CD8-positive, alpha-beta memory T cell (primary cell): ENCODE data around the gene TMEM169. TPM values are rescaled to one million over a fixed set of nuclear protein-coding genes. Genes with fewer than 3 reads are reported as not detected.
"Not testable (repeated sequence)": the region's sequence is repeated elsewhere in the genome, so short reads cannot be mapped to it uniquely, and the experiment has no call there.

ENCODE experiments used
- CTCF ChIA-PET: fragments of 350-600 bp; sonication (Branson Sonifier 250); formaldehyde crosslinking; loops from one replicate; lab custom pipeline; 2021; ENCODE audit warnings: antibody characterized with exemption; lab: Charles Lee
- POLR2A ChIA-PET: fragments of 350-600 bp; sonication (Branson Sonifier 250); formaldehyde crosslinking; loops from one replicate; lab custom pipeline; 2021; ENCODE audit warnings: antibody characterized with exemption; lab: Charles Lee
- DNase-seq, 5 donors: peaks; one replicate each; pipeline versions ENCODE4 v3.0.0 to v3.0.0-alpha.2; 2020 to 2022; ENCODE audit warnings: mixed read lengths in 1 of 5
- H3K27ac ChIP-seq: one replicate; pipeline ENCODE4 v1.7.0; 2013; ENCODE audit warnings: low read depth, mild to moderate bottlenecking, low read length, moderate library complexity
- H3K27me3 ChIP-seq: 2 replicates; pipeline ENCODE4 v1.7.0; 2013; ENCODE audit warnings: low read length, mild to moderate bottlenecking; ENCODE audit not compliant: insufficient read depth, poor library complexity, severe bottlenecking
- H3K36me3 ChIP-seq: 2 replicates; pipeline ENCODE4 v1.7.0; 2013; ENCODE audit warnings: mild to moderate bottlenecking, low read length, moderate library complexity; ENCODE audit not compliant: insufficient read depth
- H3K4me1 ChIP-seq: 2 replicates; pipeline ENCODE4 v1.7.0; 2013; ENCODE audit warnings: mild to moderate bottlenecking, low read length, moderate library complexity; ENCODE audit not compliant: insufficient read depth
- H3K4me3 ChIP-seq: 2 replicates; pipeline ENCODE4 v1.7.0; 2013; ENCODE audit warnings: mild to moderate bottlenecking, low read length
- H3K9me3 ChIP-seq: 2 replicates; pipeline ENCODE4 v1.7.0; 2013; ENCODE audit warnings: mild to moderate bottlenecking, low read length
- H3K27ac Mint-ChIP-seq, 8 donors: one replicate each; pipeline ENCODE4 v1.8.0; 2020 to 2021; ENCODE audit warnings: mixed read lengths in 8 of 8, mild to moderate bottlenecking in 6 of 8, inconsistent platforms in 3 of 8, moderate library complexity in 3 of 8
- H3K27me3 Mint-ChIP-seq, 2 donors: one replicate each; pipeline ENCODE4 v1.8.0; 2020 to 2021; ENCODE audit warnings: mixed read lengths in 2 of 2, mild to moderate bottlenecking in 1 of 2, moderate library complexity in 1 of 2
- H3K36me3 Mint-ChIP-seq, 3 donors: one replicate each; pipeline ENCODE4 v1.8.0; 2020 to 2021; ENCODE audit warnings: mixed read lengths in 3 of 3, inconsistent platforms in 1 of 3, mild to moderate bottlenecking in 1 of 3
- H3K4me1 Mint-ChIP-seq, 3 donors: one replicate each; pipeline ENCODE4 v1.8.0; 2020 to 2021; ENCODE audit warnings: mixed read lengths in 3 of 3, inconsistent platforms in 1 of 3, mild to moderate bottlenecking in 1 of 3
- H3K4me3 Mint-ChIP-seq, 7 donors: one replicate each; pipeline ENCODE4 v1.8.0; 2020 to 2021; ENCODE audit warnings: mixed read lengths in 7 of 7, mild to moderate bottlenecking in 6 of 7, moderate library complexity in 4 of 7, inconsistent platforms in 2 of 7
- H3K9me3 Mint-ChIP-seq, 5 donors: one replicate each; pipeline ENCODE4 v1.8.0; 2020 to 2022; ENCODE audit warnings: mixed read lengths in 5 of 5, mild to moderate bottlenecking in 3 of 5, moderate library complexity in 2 of 5, inconsistent platforms in 1 of 5
- polyA plus RNA-seq: library from polyadenylated mRNA; unstranded; fragments of 300-500 nt; fragmentation: Illumina TruSeq; gene quantifications from one replicate; pipeline ENCODE4 v1.2.3, GENCODE V29; 2021
- total RNA-seq, 2 experiments: library from RNA; stranded (reverse); gene quantifications; one replicate each; pipeline ENCODE4 v1.2.3, GENCODE V29; 2021

TMEM169 gene
- total and polyA plus RNA-seq, 3 experiments from 2014 or later, result 0.63 to 1.1 (median 0.73) TPM

DNA sequence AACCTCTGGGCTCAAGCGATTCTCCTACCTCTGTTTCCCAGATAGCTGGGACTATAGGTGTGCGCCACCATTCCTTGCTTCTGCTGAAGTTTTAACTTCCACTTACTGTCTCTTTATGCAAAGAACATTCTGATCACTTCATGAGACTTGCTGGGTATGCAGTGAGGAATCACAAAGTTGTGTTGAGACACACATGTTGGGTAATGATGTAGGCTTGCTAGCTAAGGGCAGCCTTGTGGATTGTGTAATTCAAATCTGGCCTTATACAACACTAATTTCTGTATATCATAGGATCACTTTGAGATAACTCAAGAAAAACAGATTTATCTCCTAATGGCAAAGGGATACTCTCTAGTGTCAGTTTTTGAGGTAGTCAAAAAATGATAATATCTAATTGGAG lies 51.7 kb downstream of the TMEM169 start:
- H3K27me3 Mint-ChIP-seq, result no peaks in the 10 kb centered on the region
- peaks cover 24 to 93% (median 53%) of the 10 kb centered on the region in 3 donors for H3K36me3 Mint-ChIP-seq
- DNase-seq, result no peak
- Histone ChIP-seq H3K27me3 (no peaks in the 10 kb centered on the region), H3K36me3 (peaks cover 79% of the 10 kb centered on the region), H3K4me1 (peaks cover 20% of the 10 kb centered on the region), H3K27ac (no peak overlapping the region), H3K4me3 (no peak overlapping the region), H3K9me3 (no peaks in the 10 kb centered on the region)
- peaks cover 34 to 66% (median 54%) of the 10 kb centered on the region in 3 donors for H3K4me1 Mint-ChIP-seq
- H3K4me3 Mint-ChIP-seq, result no peak overlapping the region
- CTCF ChIA-PET, result interaction anchor here (1.2 kb wide), 1 partner anchor 19 kb away, joined by 4 read pairs; no protein-coding TSS in a partner anchor
- peak overlapping the region in 5 of 8 donors; percentile 6 to 84 (median 31) for H3K27ac Mint-ChIP-seq
- POLR2A ChIA-PET, result no interaction called here
- H3K9me3 Mint-ChIP-seq, result no peaks in the 10 kb centered on the region

GRCh38 chr2:216134958-216135541 lies 53.3 kb downstream of the TMEM169 start:
- Mint-ChIP-seq H3K4me3 (peak overlapping the region in 1 of 7 donors; percentile 12), H3K9me3 (no peaks in the 10 kb centered on the region), H3K27me3 (no peaks in the 10 kb centered on the region), H3K36me3 (peaks cover 24 to 93% (median 53%) of the 10 kb centered on the region in 3 donors), H3K27ac (peak overlapping the region in 6 of 8 donors; percentile 8 to 86 (median 76)), H3K4me1 (peaks cover 26 to 66% (median 47%) of the 10 kb centered on the region in 3 donors)
- DNase-seq, result no peak
- peaks cover 13% of the 10 kb centered on the region for H3K4me1 ChIP-seq
- no peak overlapping the region for H3K4me3 ChIP-seq
- H3K27me3 ChIP-seq, result no peaks in the 10 kb centered on the region
- ChIA-PET CTCF (interaction anchor here (1.7 kb wide), 1 partner anchor 12 kb away, joined by 4 read pairs; no protein-coding TSS in a partner anchor), POLR2A (no interaction called here)
- H3K27ac ChIP-seq, result no peak overlapping the region
- H3K36me3 ChIP-seq, result peaks cover 83% of the 10 kb centered on the region
- no peaks in the 10 kb centered on the region for H3K9me3 ChIP-seq

DNA sequence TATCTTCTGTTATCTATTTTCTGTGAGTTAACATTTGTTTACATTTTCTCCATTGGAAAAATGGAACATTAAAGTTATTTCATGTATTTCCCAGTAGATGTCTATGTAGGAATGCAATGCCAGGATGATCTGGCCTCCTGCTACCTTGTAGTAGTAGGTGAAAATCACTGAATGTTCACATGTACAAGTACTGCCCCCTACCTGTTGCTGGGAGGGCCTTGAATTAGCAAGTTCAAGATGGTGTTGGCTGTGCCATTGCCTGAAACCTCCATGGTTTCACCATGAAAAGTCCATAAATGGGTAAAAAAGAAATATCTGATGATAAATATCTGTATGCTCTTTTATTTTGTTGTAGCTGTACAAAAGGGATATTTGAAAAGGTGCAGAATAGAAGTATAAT lies 58.2 kb downstream of the TMEM169 start:
- Mint-ChIP-seq H3K4me3 (no peak overlapping the region), H3K27me3 (no peaks in the 10 kb centered on the region), H3K4me1 (peaks cover 14 to 35% (median 25%) of the 10 kb centered on the region in 3 donors), H3K27ac (peak overlapping the region in 4 of 8 donors; percentile 5 to 50 (median 24)), H3K9me3 (no peaks in the 10 kb centered on the region), H3K36me3 (peaks cover 12 to 81% (median 30%) of the 10 kb centered on the region in 3 donors)
- Histone ChIP-seq H3K4me3 (no peak overlapping the region), H3K27me3 (no peaks in the 10 kb centered on the region), H3K27ac (no peak overlapping the region), H3K9me3 (no peaks in the 10 kb centered on the region), H3K36me3 (peaks cover 69% of the 10 kb centered on the region), H3K4me1 (no peaks in the 10 kb centered on the region)
- POLR2A ChIA-PET, result no interaction called here
- CTCF ChIA-PET, result interaction anchor here (0.8 to 3.1 kb wide), 4 partner anchors 30 to 108 kb away, joined by 3 to 14 read pairs (median 6); partner anchors contain the start of gene XRCC5
- DNase-seq, result peak in 1 of 5 donors; percentile 42

GRCh38 chr2:216141516-216141915 lies 59.8 kb downstream of the TMEM169 start:
- H3K4me3 ChIP-seq, H3K9me3 ChIP-seq, H3K27ac ChIP-seq, H3K27me3 ChIP-seq, DNase-seq, H3K9me3 Mint-ChIP-seq, H3K4me3 Mint-ChIP-seq, H3K27me3 Mint-ChIP-seq, H3K4me1 ChIP-seq, POLR2A ChIA-PET: not testable (repeated sequence)
- peaks cover 8 to 30% (median 17%) of the 10 kb centered on the region in 3 donors for H3K4me1 Mint-ChIP-seq
- H3K27ac Mint-ChIP-seq, result peak overlapping the region in 1 of 8 donors; percentile 50
- H3K36me3 ChIP-seq, result peaks cover 61% of the 10 kb centered on the region
- H3K36me3 Mint-ChIP-seq, result peaks cover 3 to 68% (median 19%) of the 10 kb centered on the region in 3 donors
- CTCF ChIA-PET, result interaction anchor here (1.0 to 3.1 kb wide), 3 partner anchors 33 to 108 kb away, joined by 3 to 14 read pairs (median 10); partner anchors contain the start of gene XRCC5

- peaks cover 0 to 69% (median 18%) of the 10 kb centered on the region in 3 donors for H3K36me3 Mint-ChIP-seq
- no peaks in the 10 kb centered on the region for H3K27me3 ChIP-seq
- H3K4me1 Mint-ChIP-seq, result peaks cover 16 to 33% (median 26%) of the 10 kb centered on the region in 3 donors
- no peaks in the 10 kb centered on the region for H3K4me1 ChIP-seq
- no peak overlapping the region for H3K27ac ChIP-seq
- no peaks in the 10 kb centered on the region for H3K9me3 ChIP-seq
- no peak overlapping the region for H3K4me3 ChIP-seq
- H3K27me3 Mint-ChIP-seq, result no peaks in the 10 kb centered on the region
- H3K4me3 Mint-ChIP-seq, result no peak overlapping the region
- ChIA-PET POLR2A (no interaction called here), CTCF (interaction anchor here (1.2 to 3.1 kb wide), 3 partner anchors 11 to 34 kb away, joined by 3 to 10 read pairs (median 5); partner anchors contain the start of gene XRCC5)
- H3K36me3 ChIP-seq, result peaks cover 61% of the 10 kb centered on the region
- H3K27ac Mint-ChIP-seq, result peak overlapping the region in 2 of 8 donors; percentile 21 to 69
- peak in 1 of 5 donors; percentile 26 for DNase-seq
- no peaks in the 10 kb centered on the region for H3K9me3 Mint-ChIP-seq
Observed at GRCh38 chr2:216142540-216142939, 60.8 kb downstream of the TMEM169 start.

DNA sequence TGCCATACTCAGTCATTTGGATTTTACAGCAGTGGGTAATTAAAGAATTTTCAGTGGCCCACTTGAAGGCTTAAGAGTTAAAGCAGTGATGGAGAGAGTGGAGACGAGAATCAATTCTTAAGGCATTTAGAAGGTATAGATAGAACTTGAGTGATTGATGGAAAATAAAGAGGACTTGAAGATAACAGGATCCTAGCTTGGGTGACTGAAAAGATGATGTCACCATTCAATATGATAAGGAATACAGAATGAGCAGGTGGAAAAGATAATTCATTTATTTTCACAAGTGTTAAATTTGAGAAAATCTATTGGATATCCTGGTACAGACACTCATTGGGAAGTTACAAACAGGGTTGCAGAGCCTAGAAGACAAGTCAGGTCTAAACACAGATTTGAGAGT lies 62.7 kb downstream of the TMEM169 start:
- CTCF ChIA-PET, result interaction anchor here (1.0 kb wide), 1 partner anchor 110 kb away, joined by 3 read pairs; no protein-coding TSS in a partner anchor
- Histone ChIP-seq H3K27ac (no peak overlapping the region), H3K9me3 (no peaks in the 10 kb centered on the region), H3K36me3 (peaks cover 62% of the 10 kb centered on the region), H3K27me3 (no peaks in the 10 kb centered on the region), H3K4me1 (no peaks in the 10 kb centered on the region), H3K4me3 (no peak overlapping the region)
- H3K4me1 Mint-ChIP-seq, result peaks cover 23 to 32% (median 32%) of the 10 kb centered on the region in 3 donors
- H3K4me3 Mint-ChIP-seq, result no peak overlapping the region
- no peaks in the 10 kb centered on the region for H3K27me3 Mint-ChIP-seq
- no peak overlapping the region for H3K27ac Mint-ChIP-seq
- no peaks in the 10 kb centered on the region for H3K9me3 Mint-ChIP-seq
- no peak for DNase-seq
- H3K36me3 Mint-ChIP-seq, result peaks cover 0 to 69% (median 12%) of the 10 kb centered on the region in 3 donors
- POLR2A ChIA-PET, result no interaction called here

DNA sequence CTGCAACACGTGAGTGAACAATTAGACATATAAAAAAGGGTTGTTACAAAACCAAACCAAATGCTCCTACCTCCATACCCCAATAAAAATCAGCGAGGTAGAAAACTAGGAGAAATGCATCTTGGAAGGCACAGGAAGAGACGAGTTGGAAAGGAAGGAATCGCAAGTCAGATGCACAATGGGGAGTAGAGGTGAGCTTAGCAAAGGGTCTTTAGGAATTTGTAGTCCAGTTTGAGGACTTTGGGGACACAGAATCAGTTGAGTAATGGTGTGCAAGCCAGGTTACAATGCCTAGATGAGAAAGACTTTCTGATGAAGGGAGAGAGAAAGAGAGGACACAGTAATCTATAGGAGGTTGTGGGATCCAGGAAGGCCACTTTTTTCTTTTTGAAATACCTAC lies 63.1 kb downstream of the TMEM169 start:
- Histone ChIP-seq H3K27me3 (no peaks in the 10 kb centered on the region), H3K4me3 (no peak overlapping the region), H3K27ac (no peak overlapping the region), H3K4me1 (no peaks in the 10 kb centered on the region), H3K9me3 (no peaks in the 10 kb centered on the region), H3K36me3 (peaks cover 62% of the 10 kb centered on the region)
- H3K36me3 Mint-ChIP-seq, result peaks cover 0 to 69% (median 15%) of the 10 kb centered on the region in 3 donors
- no peaks in the 10 kb centered on the region for H3K9me3 Mint-ChIP-seq
- H3K4me1 Mint-ChIP-seq, result peaks cover 24 to 33% (median 33%) of the 10 kb centered on the region in 3 donors
- no peaks in the 10 kb centered on the region for H3K27me3 Mint-ChIP-seq
- ChIA-PET POLR2A (no interaction called here), CTCF (no interaction called here)
- no peak overlapping the region for H3K4me3 Mint-ChIP-seq
- DNase-seq, result no peak
- no peak overlapping the region for H3K27ac Mint-ChIP-seq

DNA sequence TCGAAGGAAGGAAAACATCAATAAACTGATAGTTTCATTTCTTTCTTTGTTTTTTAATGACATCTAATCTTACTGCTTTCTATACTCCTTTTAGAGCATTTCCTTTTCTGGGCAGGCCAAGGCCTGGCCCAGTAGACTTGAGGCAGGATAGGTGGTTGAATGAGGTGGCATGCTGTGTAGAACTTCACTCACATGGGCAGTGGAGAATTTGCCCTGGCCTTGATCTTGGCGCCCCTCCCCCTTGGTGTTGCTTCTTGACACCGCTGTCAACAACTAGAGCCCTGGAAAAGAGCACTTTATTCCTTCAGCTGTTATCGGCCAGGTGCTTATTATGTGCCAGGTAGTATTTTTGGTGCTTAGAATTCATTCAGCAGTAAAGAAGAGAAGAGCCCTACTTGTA lies 64.9 kb downstream of the TMEM169 start:
- no peaks in the 10 kb centered on the region for H3K9me3 Mint-ChIP-seq
- peak overlapping the region; percentile 11 to 55 (median 30) for H3K27ac Mint-ChIP-seq
- peaks cover under 1 to 69% (median 16%) of the 10 kb centered on the region in 3 donors for H3K36me3 Mint-ChIP-seq
- peaks cover 26 to 41% (median 34%) of the 10 kb centered on the region in 3 donors for H3K4me1 Mint-ChIP-seq
- ChIA-PET POLR2A (no interaction called here), CTCF (no interaction called here)
- no peaks in the 10 kb centered on the region for H3K4me1 ChIP-seq
- H3K9me3 ChIP-seq, result no peaks in the 10 kb centered on the region
- H3K27me3 Mint-ChIP-seq, result no peaks in the 10 kb centered on the region
- no peaks in the 10 kb centered on the region for H3K27me3 ChIP-seq
- H3K27ac ChIP-seq, result no peak overlapping the region
- no peak overlapping the region for H3K4me3 Mint-ChIP-seq
- DNase-seq, result no peak
- H3K36me3 ChIP-seq, result peaks cover 63% of the 10 kb centered on the region
- H3K4me3 ChIP-seq, result no peak overlapping the region
